ENCODE results near the gene MYH3.

DNA sequence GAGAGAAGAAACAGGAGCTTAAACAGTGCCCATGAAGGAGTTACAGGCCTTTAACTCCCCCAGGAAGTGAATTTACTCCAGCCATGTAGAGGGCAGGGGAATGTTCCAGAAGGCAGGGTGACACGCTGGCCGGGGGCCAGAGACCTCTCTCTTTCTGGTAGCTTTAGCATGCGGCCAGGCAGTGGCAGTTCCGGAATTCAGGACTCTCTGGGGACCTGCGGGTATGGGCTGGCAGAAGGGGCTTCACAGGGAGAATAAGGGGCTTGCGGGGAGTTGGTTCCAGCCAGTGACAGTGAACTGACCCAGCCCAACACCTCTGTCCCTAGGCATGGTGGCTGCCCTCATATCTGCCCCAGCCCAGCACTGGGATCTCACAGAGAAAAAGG is 40.0 kb downstream of the MYH3 start:
- TF ChIP-seq, protein P1, sequence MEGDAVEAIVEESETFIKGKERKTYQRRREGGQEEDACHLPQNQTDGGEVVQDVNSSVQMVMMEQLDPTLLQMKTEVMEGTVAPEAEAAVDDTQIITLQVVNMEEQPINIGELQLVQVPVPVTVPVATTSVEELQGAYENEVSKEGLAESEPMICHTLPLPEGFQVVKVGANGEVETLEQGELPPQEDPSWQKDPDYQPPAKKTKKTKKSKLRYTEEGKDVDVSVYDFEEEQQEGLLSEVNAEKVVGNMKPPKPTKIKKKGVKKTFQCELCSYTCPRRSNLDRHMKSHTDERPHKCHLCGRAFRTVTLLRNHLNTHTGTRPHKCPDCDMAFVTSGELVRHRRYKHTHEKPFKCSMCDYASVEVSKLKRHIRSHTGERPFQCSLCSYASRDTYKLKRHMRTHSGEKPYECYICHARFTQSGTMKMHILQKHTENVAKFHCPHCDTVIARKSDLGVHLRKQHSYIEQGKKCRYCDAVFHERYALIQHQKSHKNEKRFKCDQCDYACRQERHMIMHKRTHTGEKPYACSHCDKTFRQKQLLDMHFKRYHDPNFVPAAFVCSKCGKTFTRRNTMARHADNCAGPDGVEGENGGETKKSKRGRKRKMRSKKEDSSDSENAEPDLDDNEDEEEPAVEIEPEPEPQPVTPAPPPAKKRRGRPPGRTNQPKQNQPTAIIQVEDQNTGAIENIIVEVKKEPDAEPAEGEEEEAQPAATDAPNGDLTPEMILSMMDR (IDR thresholded peaks at IDR 0.05; ENCODE audit: low read length) = no peak
- no peak for TF ChIP-seq EZH2 (IDR thresholded peaks at IDR 0.05; ENCODE audit: borderline replicate concordance, low read length)

Data from OCI-LY1 (cell line).